Left ventricle myocardium superior (tissue), 1 donor: ENCODE data around the gene ERICH2. TPM values are rescaled to one million over a fixed set of nuclear protein-coding genes. Genes with fewer than 3 reads are reported as not detected.

Experiments
- ATAC-seq: fragments of 200-7000 bp; cut with Tn5 transposase; one replicate; pipeline ENCODE4 v1.9.1; 2020; ENCODE audit warnings: mild to moderate bottlenecking, moderate library complexity
- DNase-seq: peaks from one replicate; pipeline ENCODE4 v3.0.0-alpha.2; 2020
- intact Hi-C: fragments of 100-400 bp; cut with micrococcal nuclease; formaldehyde crosslinking; loops from one replicate; pipeline ENCODE4 v1.11.0; 2022
- total RNA-seq: library from RNA; stranded (reverse); fragmentation: NEBNext Ultra II Directional; extraction: Animal tissue kit (Norgen Biotek cat#: 25700); gene quantifications from one replicate; pipeline ENCODE4 v1.2.1, GENCODE V29; 2021
- donor health status: DM: no; HTN: yes; CAD: no; lungs with severe emphysema.

The ERICH2 gene
- total RNA-seq, 1 donor from 2014 or later, result 1.2 TPM

- ATAC-seq (no peak), DNase-seq (no peak)
- intact Hi-C loops, result no loop called here
Measured at GRCh38 chr2:170824526-170825015, 54.4 kb downstream of the ERICH2 start.

- no peak for ATAC-seq
- intact Hi-C loops, result no loop called here
- DNase-seq, result no peak
Measured at GRCh38 chr2:170827841-170828532, 57.8 kb downstream of the ERICH2 start.

GRCh38 chr2:170828533-170828916 lies 58.3 kb downstream of the ERICH2 start:
- intact Hi-C loops, result no loop called here
- no peak for DNase-seq
- ATAC-seq, result no peak

- intact Hi-C loops, result no loop called here
Measured at GRCh38 chr2:170829036-170829435, 58.9 kb downstream of the ERICH2 start.

GRCh38 chr2:170830166-170830565 lies 60.0 kb downstream of the ERICH2 start:
- DNase-seq (no peak), ATAC-seq (no peak)
- intact Hi-C loops, result no loop called here

More at GRCh38 chr2:170829036-170829435, 58.9 kb downstream of the ERICH2 start:
- ATAC-seq (no peak), DNase-seq (no peak)

- intact Hi-C loops, result no loop called here
- ATAC-seq (no peak), DNase-seq (no peak)
Measured at GRCh38 chr2:170831115-170831514, 60.9 kb downstream of the ERICH2 start.

- no peak for ATAC-seq
- intact Hi-C loops, result no loop called here
- no peak for DNase-seq
Measured at GRCh38 chr2:170836027-170836426, 65.8 kb downstream of the ERICH2 start.

- intact Hi-C loops, result no loop called here
- ATAC-seq (no peak), DNase-seq (no peak)
Measured at GRCh38 chr2:170840717-170841210, 70.6 kb downstream of the ERICH2 start.

- no peak for ATAC-seq
- DNase-seq, result no peak
- intact Hi-C loops, result no loop called here
Measured at GRCh38 chr2:170842785-170843184, 72.6 kb downstream of the ERICH2 start.

- intact Hi-C loops, result no loop called here
- DNase-seq (no peak), ATAC-seq (no peak)
Measured at GRCh38 chr2:170843656-170844055, 73.5 kb downstream of the ERICH2 start.

- no peak for ATAC-seq
- intact Hi-C loops, result no loop called here
- no peak for DNase-seq
Measured at GRCh38 chr2:170845343-170845742, 75.2 kb downstream of the ERICH2 start.

- DNase-seq (no peak), ATAC-seq (no peak)
- intact Hi-C loops, result no loop called here
Measured at GRCh38 chr2:170846314-170846713, 76.1 kb downstream of the ERICH2 start.

- intact Hi-C loops, result no loop called here
- no peak for ATAC-seq
- DNase-seq, result no peak
Measured at GRCh38 chr2:170847716-170848115, 77.5 kb downstream of the ERICH2 start.

Other genes with a start within 250 kb of the ERICH2 start
- 0.12 TPM for gene SP5, start 55.0 kb upstream of the ERICH2 start, total RNA-seq
- not detected for gene GAD1, start 46.5 kb downstream of the ERICH2 start, total RNA-seq
- 59.0 TPM for gene GORASP2, start 158.9 kb downstream of the ERICH2 start, total RNA-seq